Nephron (organoid): ENCODE measurements around the gene ECHDC1.

Experiments
- H3K27ac Mint-ChIP-seq, 3 experiments: 2 replicates each; pipeline ENCODE4 v1.8.0; 2020; ENCODE audit warnings: mixed read lengths in 3 of 3, mild to moderate bottlenecking in 2 of 3, moderate library complexity in 1 of 3
- H3K27me3 Mint-ChIP-seq: 2 replicates; pipeline ENCODE4 v1.8.0; 2021; ENCODE audit warnings: low read depth, mild to moderate bottlenecking, moderate library complexity, mixed read lengths
- H3K36me3 Mint-ChIP-seq: 2 replicates; pipeline ENCODE4 v1.8.0; 2020; ENCODE audit warnings: low read depth, mixed read lengths
- H3K4me1 Mint-ChIP-seq: 2 replicates; pipeline ENCODE4 v1.8.0; 2020; ENCODE audit warnings: mixed read lengths
- H3K4me3 Mint-ChIP-seq, 3 experiments: 2 replicates each; pipeline ENCODE4 v1.8.0; 2020; ENCODE audit warnings: mild to moderate bottlenecking in 3 of 3, mixed read lengths in 3 of 3, moderate library complexity in 2 of 3
- H3K9me3 Mint-ChIP-seq: 2 replicates; pipeline ENCODE4 v1.8.0; 2020; ENCODE audit warnings: mixed read lengths
- CTCF ChIP-seq, 3 experiments: fragments of 200-600 bp; sonication (generic); IDR thresholded peaks; one replicate each; pipeline ENCODE4 v1.5.0; 2021; ENCODE audit warnings: antibody characterized with exemption in 3 of 3; ENCODE audit not compliant: unreplicated experiment in 3 of 3

ECHDC1 gene

DNA sequence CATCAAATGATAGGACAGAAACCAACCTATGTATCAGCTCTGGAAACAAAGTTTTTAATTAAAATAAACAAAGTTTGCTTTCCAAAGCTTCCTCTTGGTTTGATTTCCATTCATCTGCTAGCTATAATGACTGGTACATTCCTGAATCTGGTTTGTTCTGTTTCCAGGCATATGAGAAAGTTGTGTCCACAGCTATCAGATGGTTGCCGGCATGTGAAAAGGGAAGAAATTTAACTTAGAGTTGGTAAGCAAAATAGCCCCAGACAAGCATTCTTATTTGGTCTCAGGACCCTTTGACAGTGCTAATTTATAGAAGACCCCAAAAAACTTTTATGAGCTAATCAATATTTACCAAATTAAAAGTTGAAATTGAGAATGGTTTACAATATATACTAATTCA lies 80.5 kb downstream of the ECHDC1 start:
- no peak overlapping the region for H3K4me3 Mint-ChIP-seq
- TF ChIP-seq CTCF (IDR thresholded peaks at IDR 0.05; ENCODE audit: unreplicated experiment in 3 of 3), result no peak
- no peak overlapping the region for H3K27ac Mint-ChIP-seq
- no peaks in the 10 kb centered on the region for H3K27me3 Mint-ChIP-seq
- no peaks in the 10 kb centered on the region for H3K9me3 Mint-ChIP-seq
- H3K4me1 Mint-ChIP-seq, result peaks cover 10% of the 10 kb centered on the region
- no peaks in the 10 kb centered on the region for H3K36me3 Mint-ChIP-seq

DNA sequence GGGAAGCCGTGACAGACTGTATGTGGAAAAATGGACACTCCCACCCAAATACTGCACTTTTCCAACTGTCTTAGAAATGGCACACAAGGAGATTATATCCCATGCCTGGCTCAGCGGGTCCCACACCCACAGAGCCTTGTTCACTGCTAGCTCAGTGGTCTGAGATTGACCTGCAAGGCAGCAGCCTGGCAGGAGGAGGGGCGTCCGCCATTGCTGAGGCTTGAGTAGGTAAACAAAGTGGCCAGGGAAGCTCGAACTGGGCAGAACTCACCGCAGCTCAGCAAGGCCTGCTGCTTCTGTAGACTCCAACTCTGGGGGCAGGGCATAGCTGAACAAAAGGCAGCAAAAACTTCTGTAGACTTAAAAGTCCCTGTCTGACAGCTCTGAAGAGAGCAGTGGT lies 88.1 kb downstream of the ECHDC1 start:
- no peaks in the 10 kb centered on the region for H3K4me1 Mint-ChIP-seq
- no peaks in the 10 kb centered on the region for H3K9me3 Mint-ChIP-seq
- no peak overlapping the region for H3K27ac Mint-ChIP-seq
- no peak for TF ChIP-seq CTCF (IDR thresholded peaks at IDR 0.05; ENCODE audit: unreplicated experiment in 3 of 3)
- H3K4me3 Mint-ChIP-seq, result no peak overlapping the region
- no peaks in the 10 kb centered on the region for H3K27me3 Mint-ChIP-seq
- H3K36me3 Mint-ChIP-seq, result no peaks in the 10 kb centered on the region

GRCh38 chr6:127249621-127250020 lies 93.8 kb downstream of the ECHDC1 start:
- Mint-ChIP-seq H3K27ac (no peak overlapping the region), H3K4me1 (no peaks in the 10 kb centered on the region), H3K4me3 (no peak overlapping the region), H3K9me3 (no peaks in the 10 kb centered on the region), H3K36me3 (no peaks in the 10 kb centered on the region), H3K27me3 (no peaks in the 10 kb centered on the region)
- TF ChIP-seq CTCF (IDR thresholded peaks at IDR 0.05; ENCODE audit: unreplicated experiment in 3 of 3), result no peak

- H3K4me1 Mint-ChIP-seq, result no peaks in the 10 kb centered on the region
- no peaks in the 10 kb centered on the region for H3K36me3 Mint-ChIP-seq
- H3K27ac Mint-ChIP-seq, result no peak overlapping the region
- TF ChIP-seq CTCF (IDR thresholded peaks at IDR 0.05; ENCODE audit: unreplicated experiment in 3 of 3), result no peak
- H3K27me3 Mint-ChIP-seq, result no peaks in the 10 kb centered on the region
- no peaks in the 10 kb centered on the region for H3K9me3 Mint-ChIP-seq
- H3K4me3 Mint-ChIP-seq, result no peak overlapping the region
These were observed 96.0 kb downstream of the ECHDC1 start for GRCh38 chr6:127247114-127248096.

- no peaks in the 10 kb centered on the region for H3K27me3 Mint-ChIP-seq
- H3K36me3 Mint-ChIP-seq, result no peaks in the 10 kb centered on the region
- no peak overlapping the region for H3K4me3 Mint-ChIP-seq
- no peak overlapping the region for H3K27ac Mint-ChIP-seq
- no peak for TF ChIP-seq CTCF (IDR thresholded peaks at IDR 0.05; ENCODE audit: unreplicated experiment in 3 of 3)
- peaks cover 2% of the 10 kb centered on the region for H3K9me3 Mint-ChIP-seq
- no peaks in the 10 kb centered on the region for H3K4me1 Mint-ChIP-seq
These were observed 99.9 kb downstream of the ECHDC1 start for GRCh38 chr6:127243501-127243900.
